HG03060 (cell line): ENCODE measurements around the gene PTPN2.
"Not testable (repeated sequence)": the region's sequence is repeated elsewhere in the genome, so short reads cannot be mapped to it uniquely, and the experiment has no call there.

Source experiments
- ATAC-seq: cut with Tn5 transposase; IDR thresholded peaks from one replicate; pipeline ENCODE4 v1.9.1; 2021; ENCODE audit warnings: low read depth, moderate number of reproducible peaks; ENCODE audit not compliant: unreplicated experiment

PTPN2 gene

DNA sequence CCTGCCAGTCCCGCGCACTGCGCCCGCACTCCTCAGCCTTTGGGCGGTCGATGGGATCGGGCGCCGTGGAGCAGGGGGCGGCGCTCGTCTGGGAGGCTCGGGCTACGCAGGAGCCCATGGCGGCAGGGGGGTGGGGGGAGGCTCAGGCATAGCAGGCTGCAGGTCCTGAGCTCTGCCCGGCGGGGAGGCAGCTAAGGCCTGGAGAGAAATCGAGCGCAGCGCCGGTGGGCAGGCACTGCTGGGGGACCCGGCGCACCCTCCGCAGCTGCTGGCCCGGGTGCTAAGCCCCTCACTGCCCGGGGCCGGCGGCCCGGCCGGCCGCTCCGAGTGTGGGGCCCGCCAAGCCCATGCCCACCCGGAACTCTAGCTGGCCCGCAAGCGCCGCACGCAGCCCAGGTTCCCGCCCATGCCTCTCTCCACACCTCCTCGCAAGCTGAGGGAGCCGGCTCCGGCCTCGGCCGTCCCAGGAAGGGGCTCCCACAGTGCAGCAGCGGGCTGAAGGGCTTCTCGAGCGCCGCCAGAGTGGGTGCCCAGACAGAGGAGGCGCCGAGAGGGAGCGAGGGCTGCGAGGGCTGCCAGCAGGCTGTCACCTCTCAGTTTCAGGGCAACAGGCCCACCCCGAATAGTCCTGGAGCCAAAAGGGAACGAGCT lies 107.1 kb downstream of the PTPN2 start:
- ATAC-seq: no peak

DNA sequence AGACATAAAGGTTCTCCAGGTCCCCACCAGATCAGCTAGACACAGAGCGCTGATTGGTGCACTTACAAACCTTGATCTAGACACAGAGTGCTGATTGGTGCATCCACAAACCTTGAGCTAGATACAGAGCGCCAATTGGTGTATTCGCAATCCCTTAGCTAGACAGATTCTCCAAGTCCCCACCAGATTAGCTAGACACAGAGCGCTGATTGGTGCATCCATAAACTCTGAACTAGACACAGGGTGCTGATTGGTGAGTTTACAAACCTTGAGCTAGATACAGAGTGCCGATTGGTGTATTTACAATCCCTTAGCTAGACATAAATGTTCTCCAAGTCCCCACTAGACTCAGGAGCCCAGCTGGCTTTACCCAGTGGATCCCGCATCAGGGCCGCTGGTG lies 107.6 kb downstream of the PTPN2 start:
- not testable (repeated sequence) for ATAC-seq

DNA sequence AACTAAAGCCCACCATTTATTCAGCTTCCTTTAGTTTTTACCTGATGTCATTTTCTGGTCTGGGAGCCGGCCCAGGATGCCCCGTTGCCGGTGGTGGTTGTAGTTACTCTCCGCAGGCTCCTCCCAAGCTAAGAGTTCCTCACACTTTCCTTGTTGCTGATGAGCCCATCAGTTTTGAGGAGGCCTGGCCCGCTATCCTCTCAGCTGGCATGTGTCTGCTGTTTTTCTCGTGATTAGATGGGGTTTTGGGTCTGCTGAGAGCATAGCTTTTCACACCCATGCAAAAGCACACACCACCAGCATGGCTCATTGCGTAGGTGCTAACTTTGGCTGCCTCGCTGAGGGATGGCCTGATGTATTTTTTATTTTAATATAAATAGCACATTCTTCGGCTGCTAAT lies 109.1 kb downstream of the PTPN2 start:
- no peak for ATAC-seq

DNA sequence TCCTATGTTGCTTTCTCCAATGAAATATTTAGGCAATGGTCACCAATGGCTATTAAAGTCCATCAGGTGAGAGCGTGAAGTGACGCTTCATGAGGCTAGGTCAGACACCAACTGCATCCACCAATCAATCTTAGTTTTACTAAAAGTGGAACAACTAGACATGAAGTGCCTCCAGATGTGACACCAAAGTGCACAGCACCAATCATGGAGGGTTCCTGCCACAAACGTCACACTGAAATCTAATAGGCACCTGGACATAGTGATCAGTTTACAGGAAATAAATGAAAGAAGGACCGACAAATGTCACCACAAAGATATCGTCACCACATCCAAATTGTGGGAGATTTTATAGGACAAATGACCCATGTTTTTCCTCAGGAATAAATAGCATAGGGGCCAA lies 110.7 kb downstream of the PTPN2 start:
- ATAC-seq: no peak

DNA sequence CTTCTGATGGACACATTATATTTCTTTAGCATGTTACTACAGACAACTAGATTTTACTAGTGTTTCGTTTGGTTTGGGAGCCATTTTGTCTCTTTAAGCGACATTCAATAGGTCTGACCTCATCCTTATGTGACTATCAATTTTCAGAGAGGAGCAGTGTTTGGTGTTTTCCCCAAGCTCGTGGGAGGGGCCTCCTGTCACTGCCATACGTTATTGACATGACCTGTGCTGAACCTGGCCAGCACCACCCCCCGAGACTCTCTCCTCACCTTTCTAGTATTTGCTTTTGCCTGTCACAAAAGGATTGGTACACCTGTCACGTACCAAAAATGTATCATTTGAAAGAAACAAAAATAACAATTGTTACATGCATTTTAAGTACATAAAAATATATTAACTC lies 111.9 kb downstream of the PTPN2 start:
- no peak for ATAC-seq

DNA sequence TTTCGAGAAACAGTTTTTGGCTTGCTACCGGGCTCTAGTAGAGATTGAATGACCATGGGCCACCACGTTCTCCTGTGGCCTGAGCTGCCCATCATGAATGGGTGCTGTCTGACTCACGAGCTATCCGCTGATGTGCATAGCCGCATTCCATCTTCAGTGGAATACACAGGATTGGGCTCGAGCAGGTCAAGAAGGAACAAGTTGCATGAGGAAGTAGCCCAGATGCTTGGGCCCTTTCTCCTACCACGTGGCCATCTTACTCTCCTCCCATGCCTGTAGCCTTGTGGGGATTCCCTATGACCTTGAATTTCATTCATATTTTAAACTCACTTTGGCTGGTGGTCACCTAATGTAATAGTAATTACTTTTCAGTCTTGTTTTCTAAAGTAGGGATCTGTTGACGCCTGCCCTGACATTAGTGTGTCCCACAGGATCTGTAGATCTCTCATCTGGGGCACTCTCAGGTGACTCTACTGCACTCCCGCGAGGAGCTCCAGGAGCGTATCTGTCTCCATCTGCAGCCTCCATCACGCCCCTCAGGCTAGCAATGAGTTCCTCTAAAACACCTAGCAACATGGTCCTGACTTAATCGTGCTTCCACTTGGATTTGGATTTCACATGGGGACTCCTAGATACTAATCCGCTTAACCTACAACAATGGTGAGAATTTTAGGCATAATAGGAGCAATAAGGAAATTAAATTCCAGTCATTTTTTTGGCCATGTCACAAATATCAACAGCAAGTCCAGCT lies 113.4 kb downstream of the PTPN2 start:
- ATAC-seq: no peak

DNA sequence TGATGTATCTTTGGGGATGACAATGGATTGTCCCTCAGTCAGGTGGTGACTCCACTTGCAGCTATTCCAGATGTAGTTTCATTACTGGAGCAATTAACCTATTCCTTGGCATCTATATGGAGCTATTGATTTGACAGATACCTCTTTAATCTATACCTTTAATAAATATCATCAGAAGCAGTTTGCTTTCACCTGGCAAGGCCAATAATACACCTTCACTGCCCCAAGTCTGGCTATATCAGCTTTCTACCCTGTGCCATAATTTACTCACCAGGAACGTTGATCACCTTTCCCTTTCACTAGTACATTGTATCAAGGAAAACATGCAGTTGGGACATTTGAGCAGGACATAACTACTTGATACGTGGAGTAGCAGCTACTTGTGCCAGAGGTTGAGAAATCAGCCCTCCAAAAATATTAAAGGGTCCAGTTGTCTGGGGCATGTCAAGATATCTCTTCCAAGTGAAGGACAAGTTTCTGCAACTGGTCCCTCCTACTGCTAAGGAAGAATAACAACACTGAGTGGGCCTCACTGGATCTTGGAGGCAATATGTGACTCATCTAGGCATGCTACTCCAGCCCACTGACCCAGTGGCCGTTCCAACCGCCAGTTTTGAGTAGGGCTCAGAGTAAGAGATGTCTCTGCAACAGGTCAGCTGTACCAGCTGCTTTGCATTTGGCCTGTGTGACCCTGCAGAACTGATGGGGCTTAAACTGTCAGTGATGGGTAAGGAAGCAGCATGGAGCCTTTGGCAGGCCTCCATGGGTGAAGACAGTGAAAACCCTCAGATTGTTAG lies 114.2 kb downstream of the PTPN2 start:
- ATAC-seq: no peak

DNA sequence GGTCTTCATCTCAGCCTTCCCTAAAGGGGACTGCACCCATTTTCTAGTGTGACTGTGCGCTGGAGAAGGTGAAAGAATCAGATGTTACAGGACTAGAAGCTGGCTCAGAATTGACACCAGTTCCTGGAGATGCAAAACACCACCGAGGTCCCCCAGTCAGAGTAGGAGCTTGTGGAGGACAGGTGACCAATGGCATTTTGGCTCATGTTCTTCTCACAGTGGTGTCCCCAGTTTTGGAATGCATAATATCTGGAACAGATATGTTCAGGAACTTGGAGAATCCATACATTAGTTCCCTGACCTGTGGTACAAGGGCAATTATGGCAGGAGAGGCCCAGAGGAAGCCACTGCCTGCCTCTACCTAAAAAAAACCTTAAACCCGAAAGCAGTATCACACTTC lies 114.9 kb downstream of the PTPN2 start:
- no peak for ATAC-seq

DNA sequence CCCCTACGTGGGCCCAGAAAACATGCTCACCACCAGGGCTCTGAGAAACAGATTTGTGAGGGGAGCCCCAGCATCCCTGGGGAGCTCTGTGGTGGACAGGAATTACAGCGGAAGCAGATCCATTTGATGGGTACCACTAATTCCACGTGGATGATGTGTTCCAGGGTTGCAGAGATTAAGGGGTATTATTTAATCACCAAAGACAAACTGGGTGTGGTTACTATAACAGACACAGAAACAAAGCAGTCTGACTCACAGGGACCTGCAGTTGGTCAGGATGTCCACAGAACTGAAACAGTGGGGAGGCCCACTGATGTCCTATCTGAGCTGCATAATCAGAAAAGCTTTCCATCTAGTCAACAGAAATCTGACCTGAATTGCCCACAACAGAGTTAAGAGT lies 115.4 kb downstream of the PTPN2 start:
- no peak for ATAC-seq

DNA sequence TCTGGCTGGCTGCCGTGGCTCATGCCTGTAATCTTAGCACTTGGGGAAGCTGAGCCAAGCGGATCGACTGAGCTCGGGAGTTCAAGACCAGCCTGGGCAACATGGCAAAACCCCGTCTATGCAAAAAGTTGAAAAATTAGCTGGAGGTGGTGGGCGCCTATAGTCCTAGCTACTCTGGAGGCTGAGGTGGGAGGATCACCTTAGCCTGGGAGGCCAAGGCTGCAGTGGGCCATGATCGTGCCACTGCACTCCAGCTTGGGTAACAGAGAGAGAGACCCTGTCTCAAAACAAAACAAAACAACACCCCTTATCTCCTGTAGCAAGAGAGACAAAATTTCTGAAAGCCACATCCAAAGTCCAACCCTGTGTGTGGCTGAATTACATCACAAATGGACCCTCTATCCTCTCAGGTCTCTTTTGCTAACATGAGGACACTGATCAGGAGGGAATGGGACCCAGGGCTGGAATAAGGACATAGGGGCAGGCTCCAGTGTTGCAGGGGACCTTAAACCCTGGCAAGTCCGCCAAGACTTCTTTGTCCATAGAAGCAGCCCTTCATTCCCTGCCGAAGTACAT lies 116.4 kb downstream of the PTPN2 start:
- ATAC-seq: no peak

DNA sequence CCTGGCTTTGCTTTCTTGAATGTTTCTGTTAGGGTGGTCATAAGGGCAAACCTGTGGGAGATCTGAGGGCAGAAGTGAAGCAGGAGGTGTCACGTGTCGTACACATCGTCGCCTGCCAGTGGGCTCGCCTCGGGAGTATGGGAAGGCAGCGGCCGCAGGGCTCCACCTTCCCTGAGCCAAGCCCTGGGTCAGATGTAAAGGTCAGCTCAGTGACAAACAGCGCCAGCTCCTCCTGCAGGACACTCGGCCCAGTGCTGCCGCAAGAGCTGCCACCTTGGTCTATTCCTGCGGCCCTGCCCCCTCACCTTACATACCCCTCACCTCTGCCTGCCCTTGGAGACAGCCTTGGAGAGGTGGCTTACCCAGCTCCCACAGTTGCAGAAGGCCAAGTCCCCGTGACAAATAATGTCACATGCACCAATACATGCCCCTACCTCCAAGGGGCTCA lies 117.0 kb downstream of the PTPN2 start:
- no peak for ATAC-seq

DNA sequence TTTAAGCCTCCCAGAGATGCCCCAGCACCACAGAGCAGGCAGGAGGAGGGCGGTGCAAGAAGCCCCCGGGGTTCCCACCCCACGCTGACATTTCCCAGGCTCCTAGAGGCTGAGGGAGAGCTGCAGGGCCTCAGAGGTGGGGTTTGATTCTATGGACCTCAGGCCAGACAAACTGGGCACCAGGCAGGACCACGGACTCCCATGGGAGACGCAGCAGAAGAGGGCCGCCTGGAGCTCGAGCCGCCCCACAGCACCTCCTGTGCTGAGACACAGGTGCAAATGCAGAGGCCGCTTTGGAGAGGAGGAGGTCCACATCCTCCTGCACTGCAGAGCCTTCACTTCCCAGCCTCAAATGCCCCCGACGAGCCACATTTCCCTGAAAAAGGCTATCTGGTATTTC lies 118.5 kb downstream of the PTPN2 start:
- no peak for ATAC-seq

DNA sequence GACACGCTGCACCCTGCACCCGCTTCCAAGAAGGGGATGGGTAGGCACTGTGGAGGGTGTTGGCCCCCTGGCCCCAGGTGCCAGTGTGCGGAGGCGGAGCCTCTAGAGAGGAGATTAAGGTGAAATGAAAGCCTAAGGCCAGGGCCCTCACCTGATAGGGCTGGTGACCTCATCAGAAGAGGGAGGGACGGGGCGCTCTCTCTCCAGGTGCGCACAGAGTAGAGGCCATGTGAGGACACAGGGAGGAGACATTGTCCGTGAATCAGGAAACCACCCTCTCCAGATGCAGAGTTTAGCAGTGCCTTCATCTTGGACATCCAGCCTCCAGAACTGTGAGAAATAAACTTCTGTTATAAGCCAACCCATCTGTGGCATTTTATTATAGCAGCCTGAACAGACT lies 118.9 kb downstream of the PTPN2 start:
- ATAC-seq: no peak

DNA sequence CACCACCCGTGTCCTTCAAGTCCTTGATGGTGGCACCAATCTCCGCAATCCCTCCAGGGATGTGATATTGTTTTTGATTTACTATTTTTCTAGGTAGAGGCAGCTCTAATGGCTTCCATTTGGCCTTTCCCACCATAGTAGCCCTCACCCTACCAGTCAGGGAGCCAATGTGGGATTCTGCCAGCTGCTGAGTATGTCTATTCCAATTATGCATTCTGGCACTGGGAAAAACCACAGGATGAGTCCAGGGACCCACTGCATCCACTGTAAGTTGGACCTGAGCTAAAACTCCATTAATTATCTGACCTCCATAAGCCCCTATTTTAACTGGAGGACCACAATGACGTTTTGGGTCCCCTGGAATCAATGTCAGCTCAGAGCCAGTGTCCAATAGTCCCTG lies 125.5 kb downstream of the PTPN2 start:
- not testable (repeated sequence) for ATAC-seq

DNA sequence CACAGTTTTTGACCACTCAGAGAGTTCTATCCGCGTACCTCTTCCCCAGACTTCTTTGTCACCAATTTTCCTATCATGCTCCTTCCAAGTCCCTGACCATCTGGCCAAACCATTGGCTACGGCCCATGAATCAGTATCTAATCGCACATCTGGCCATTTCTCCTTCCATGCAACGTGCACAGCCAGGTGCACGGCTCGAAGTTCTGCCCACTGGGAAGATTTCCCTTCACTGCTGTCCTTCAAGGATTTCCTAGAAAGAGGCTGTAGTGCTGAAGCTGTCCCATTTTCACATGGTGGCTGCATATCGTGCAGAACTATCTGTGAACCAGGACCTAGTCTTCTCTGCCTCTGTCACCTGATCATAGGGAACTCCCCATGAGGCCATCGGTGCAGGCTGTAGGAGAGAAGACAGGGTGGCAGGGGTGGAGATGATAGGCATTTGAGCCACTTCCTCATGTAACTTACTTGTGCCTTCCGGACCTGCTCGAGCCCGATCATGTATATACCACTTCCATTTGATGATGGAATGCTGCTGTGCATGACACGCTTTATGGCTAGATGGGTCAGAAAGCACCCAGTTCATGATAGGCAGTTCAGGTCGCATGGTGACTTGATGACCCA lies 127.3 kb downstream of the PTPN2 start:
- ATAC-seq: not testable (repeated sequence)

DNA sequence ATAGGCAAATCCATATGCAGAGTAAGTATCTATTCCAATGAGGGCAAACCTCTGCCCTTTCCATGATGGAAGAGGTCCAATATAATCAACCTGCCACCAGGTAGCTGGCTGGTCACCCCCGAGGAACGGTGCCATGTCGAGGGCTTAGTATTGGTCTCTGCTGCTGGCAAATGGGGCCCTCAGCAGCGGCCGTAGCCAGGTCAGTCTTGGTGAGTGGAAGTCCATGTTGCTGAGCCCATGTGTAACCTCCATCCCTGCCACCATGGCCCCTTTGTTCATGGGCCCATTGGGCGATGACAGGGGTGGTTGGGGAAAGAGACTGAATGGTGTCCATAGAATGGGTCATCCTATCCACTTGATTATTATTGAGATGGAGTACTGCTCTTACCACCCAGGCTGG lies 128.4 kb downstream of the PTPN2 start:
- ATAC-seq: not testable (repeated sequence)

DNA sequence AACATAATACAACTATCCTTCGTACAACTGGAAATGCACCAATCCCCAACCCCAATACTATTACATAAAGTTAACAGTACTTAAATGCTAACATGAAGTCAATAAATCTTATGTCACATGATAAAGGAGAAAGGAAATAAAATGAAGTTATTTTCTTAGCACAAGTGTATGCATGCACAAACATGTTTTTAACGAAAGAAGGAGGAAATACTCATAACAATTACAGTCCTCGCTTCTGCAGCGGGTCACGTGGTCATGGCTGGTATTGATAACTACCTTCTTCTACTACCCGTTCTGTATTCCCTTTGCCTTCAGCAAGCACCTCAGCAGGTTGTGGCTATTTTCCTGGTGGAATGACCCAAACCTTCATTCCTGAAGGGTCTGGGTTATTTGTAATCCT lies 129.5 kb downstream of the PTPN2 start:
- no peak for ATAC-seq

DNA sequence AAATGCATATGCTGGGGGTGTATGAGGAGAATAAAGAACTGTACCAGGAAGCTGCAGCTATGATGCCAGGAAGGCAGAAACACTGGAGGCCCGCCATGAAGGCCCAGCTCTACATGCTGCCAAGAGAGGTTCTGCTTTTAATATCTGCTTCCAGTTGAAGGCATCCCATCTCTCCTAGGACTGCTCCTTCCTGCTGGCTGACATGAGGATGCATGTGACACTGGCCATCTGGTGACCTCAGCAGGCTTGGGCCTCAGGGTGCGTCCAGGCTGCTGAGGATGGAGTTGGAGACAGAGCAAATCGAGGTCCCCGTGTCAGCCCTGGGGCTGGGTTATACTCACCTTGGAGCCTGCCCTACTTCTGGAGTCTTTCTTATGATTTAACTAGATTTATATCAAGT lies 132.1 kb downstream of the PTPN2 start:
- no peak for ATAC-seq

DNA sequence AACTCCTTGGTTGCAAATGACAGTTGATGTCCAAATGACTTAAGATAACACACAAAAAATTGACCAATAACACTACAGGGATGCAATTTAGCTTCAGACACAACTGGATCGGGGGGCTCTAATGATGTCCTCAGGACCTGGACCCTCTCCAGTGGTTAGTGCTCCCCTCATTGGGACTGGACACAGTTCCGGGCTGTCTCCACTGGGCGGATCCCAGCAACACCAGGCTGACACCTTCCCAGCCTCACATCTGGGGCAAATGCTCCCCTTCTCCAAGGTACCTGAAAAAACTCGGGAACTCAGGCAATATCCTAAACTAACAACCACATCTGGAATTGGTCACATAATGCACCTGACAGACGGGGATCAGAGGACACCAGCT lies 132.5 kb downstream of the PTPN2 start:
- no peak for ATAC-seq

DNA sequence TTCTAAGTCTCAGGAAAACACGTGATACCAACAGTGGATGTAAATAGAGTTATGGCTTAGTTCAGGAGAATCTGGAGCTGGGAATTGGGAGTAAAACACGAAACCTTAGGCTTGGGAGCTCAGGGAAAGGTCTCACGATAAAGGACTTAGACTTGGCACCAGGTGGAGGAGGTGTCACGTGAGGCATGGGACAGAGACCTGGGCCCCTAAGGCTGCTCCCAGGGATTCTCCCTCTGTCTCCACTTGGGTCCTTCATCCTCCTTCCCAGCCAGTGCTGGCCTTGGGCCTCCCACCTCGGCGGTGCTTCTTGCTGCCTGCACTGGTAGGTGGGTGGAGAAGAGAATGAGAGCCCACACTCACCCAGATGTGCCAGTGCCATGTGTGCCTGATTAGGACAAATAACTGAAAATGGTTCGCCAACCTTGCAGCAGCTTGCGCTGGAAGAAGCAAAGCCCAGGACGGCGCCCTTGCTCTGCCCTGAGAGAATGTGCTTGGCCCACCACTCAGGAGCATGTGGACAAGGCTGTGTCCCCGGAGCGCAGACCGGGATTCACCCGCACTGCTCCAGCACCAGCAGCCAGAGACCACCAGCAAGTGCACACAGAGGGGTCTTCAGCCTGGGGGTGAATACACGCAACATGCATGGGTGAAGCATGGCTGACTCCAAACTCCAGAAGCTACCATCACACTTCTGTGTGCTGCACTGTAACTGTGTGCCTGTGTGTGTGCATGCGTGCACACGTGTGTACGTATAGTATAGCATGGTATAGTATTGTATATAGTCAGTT lies 133.1 kb downstream of the PTPN2 start:
- ATAC-seq: no peak
